HuH-7 (cell line): ENCODE measurements around the gene CFAP299.
"Not testable (repeated sequence)": the region's sequence is repeated elsewhere in the genome, so short reads cannot be mapped to it uniquely, and the experiment has no call there.

ENCODE experiments used
- DNase-seq: peaks from one replicate; pipeline ENCODE4 v3.0.0; 2011; ENCODE audit warnings: low spot score

CFAP299 gene

GRCh38 chr4:80610845-80611677, 275.5 kb downstream of the CFAP299 start:
- no peak for DNase-seq

- no peak for DNase-seq
Measured at GRCh38 chr4:80611678-80611979, 276.1 kb downstream of the CFAP299 start.

GRCh38 chr4:80613470-80613869, 277.9 kb downstream of the CFAP299 start:
- DNase-seq: no peak

GRCh38 chr4:80614319-80614718, 278.8 kb downstream of the CFAP299 start:
- DNase-seq: no peak

GRCh38 chr4:80615099-80615498, 279.6 kb downstream of the CFAP299 start:
- no peak for DNase-seq

GRCh38 chr4:80619070-80619674, 283.6 kb downstream of the CFAP299 start:
- no peak for DNase-seq

GRCh38 chr4:80631861-80632260, 296.3 kb downstream of the CFAP299 start:
- DNase-seq: no peak

GRCh38 chr4:80637190-80637589, 301.7 kb downstream of the CFAP299 start:
- no peak for DNase-seq

GRCh38 chr4:80646061-80646460, 310.5 kb downstream of the CFAP299 start:
- no peak for DNase-seq

- no peak for DNase-seq
Measured at GRCh38 chr4:80655662-80656061, 320.1 kb downstream of the CFAP299 start.

GRCh38 chr4:80670118-80670517, 334.6 kb downstream of the CFAP299 start:
- not testable (repeated sequence) for DNase-seq

GRCh38 chr4:80678413-80678812, 342.9 kb downstream of the CFAP299 start:
- DNase-seq: no peak

- DNase-seq: no peak
Measured at GRCh38 chr4:80680934-80681333, 345.4 kb downstream of the CFAP299 start.

- no peak for DNase-seq
Measured at GRCh38 chr4:80685214-80685613, 349.7 kb downstream of the CFAP299 start.

- DNase-seq: not testable (repeated sequence)
Measured at GRCh38 chr4:80687736-80688135, 352.2 kb downstream of the CFAP299 start.

GRCh38 chr4:80694171-80694570, 358.6 kb downstream of the CFAP299 start:
- no peak for DNase-seq

- no peak for DNase-seq
Measured at GRCh38 chr4:80705311-80705710, 369.8 kb downstream of the CFAP299 start.

GRCh38 chr4:80709082-80709869, 373.7 kb downstream of the CFAP299 start:
- no peak for DNase-seq

- DNase-seq: no peak
Measured at GRCh38 chr4:80710748-80711451, 375.4 kb downstream of the CFAP299 start.

- DNase-seq: no peak
Measured at GRCh38 chr4:80711956-80712355, 376.4 kb downstream of the CFAP299 start.

GRCh38 chr4:80713409-80713808, 377.9 kb downstream of the CFAP299 start:
- DNase-seq: no peak

GRCh38 chr4:80717204-80717603, 381.7 kb downstream of the CFAP299 start:
- DNase-seq: no peak
